Cerebellar cortex (tissue), 1 donor: Measurements from ENCODE around the gene CPO.

Experiments
- DNase-seq: peaks from one replicate; pipeline ENCODE4 v3.0.0-alpha.2; 2015; ENCODE audit warnings: low spot score

Gene CPO

GRCh38 chr2:206971805-206972204 is 32.5 kb downstream of the CPO start:
- DNase-seq, result no peak

- DNase-seq, result no peak
Observed at GRCh38 chr2:206974551-206974950, 35.2 kb downstream of the CPO start.

- no peak for DNase-seq
Observed at GRCh38 chr2:206978746-206979145, 39.4 kb downstream of the CPO start.

GRCh38 chr2:206979365-206979764 is 40.0 kb downstream of the CPO start:
- DNase-seq, result no peak

- peak; percentile 16 for DNase-seq
Observed at GRCh38 chr2:206979922-206980321, 40.6 kb downstream of the CPO start.

- DNase-seq, result no peak
Observed at GRCh38 chr2:206980413-206980812, 41.1 kb downstream of the CPO start.

GRCh38 chr2:206981086-206981674 is 41.9 kb downstream of the CPO start:
- DNase-seq, result peak; percentile 61

- DNase-seq, result peak; percentile 86
Observed at GRCh38 chr2:206981739-206982340, 42.5 kb downstream of the CPO start.

GRCh38 chr2:206982360-206982955 is 43.1 kb downstream of the CPO start:
- DNase-seq, result peak; percentile 27

- peak; percentile 70 for DNase-seq
Observed at GRCh38 chr2:206983161-206983859, 44.0 kb downstream of the CPO start.

- no peak for DNase-seq
Observed at GRCh38 chr2:206984206-206984605, 44.9 kb downstream of the CPO start.

GRCh38 chr2:206986943-206987342 is 47.6 kb downstream of the CPO start:
- DNase-seq, result no peak

- DNase-seq, result no peak
Observed at GRCh38 chr2:206987810-206988209, 48.5 kb downstream of the CPO start.

- no peak for DNase-seq
Observed at GRCh38 chr2:206988884-206989283, 49.6 kb downstream of the CPO start.

- peak; percentile 18 for DNase-seq
Observed at GRCh38 chr2:206989311-206989710, 50.0 kb downstream of the CPO start.

GRCh38 chr2:206990360-206990759 is 51.0 kb downstream of the CPO start:
- no peak for DNase-seq

GRCh38 chr2:206991070-206991469 is 51.8 kb downstream of the CPO start:
- DNase-seq, result no peak

- DNase-seq, result no peak
Observed at GRCh38 chr2:206993396-206993911, 54.1 kb downstream of the CPO start.

- DNase-seq, result no peak
Observed at GRCh38 chr2:206993964-206994363, 54.6 kb downstream of the CPO start.

GRCh38 chr2:206996556-206997065 is 57.3 kb downstream of the CPO start:
- DNase-seq, result no peak

- DNase-seq, result no peak
Observed at GRCh38 chr2:207008105-207008990, 69.0 kb downstream of the CPO start.

- DNase-seq, result no peak
Observed at GRCh38 chr2:207012461-207012860, 73.1 kb downstream of the CPO start.
